WTC11 (cell line): ENCODE results near the gene ECHS1. TPM values are rescaled to one million over a fixed set of nuclear protein-coding genes. Genes with fewer than 3 reads are reported as not detected.
"Not testable (repeated sequence)": the region's sequence is repeated elsewhere in the genome, so short reads cannot be mapped to it uniquely, and the experiment has no call there.

Experiments used
- ATAC-seq: fragments of 200-7000 bp; cut with Tn5 transposase; 2 replicates; pipeline ENCODE4 v1.10.0; 2021; ENCODE audit warnings: mild to moderate bottlenecking, moderate library complexity
- CTCF ChIA-PET: fragments of 300-600 bp; sonication (Branson Sonifier 250); formaldehyde crosslinking; loops from one replicate; lab custom pipeline; 2021; ENCODE audit warnings: antibody characterized with exemption; lab: Charles Lee
- POLR2A ChIA-PET: fragments of 350-600 bp; sonication (Branson Sonifier 250); formaldehyde crosslinking; loops from one replicate; lab custom pipeline; 2021; ENCODE audit warnings: antibody characterized with exemption; lab: Charles Lee
- DNase-seq: peaks from one replicate; pipeline ENCODE4 v3.0.0; 2021; ENCODE audit warnings: low spot score
- H3K27ac Mint-ChIP-seq: 2 replicates; pipeline ENCODE4 v1.8.0; 2021; ENCODE audit warnings: mixed read lengths
- H3K27me3 Mint-ChIP-seq: 2 replicates; pipeline ENCODE4 v1.8.0; 2021; ENCODE audit warnings: low read depth, mild to moderate bottlenecking, moderate library complexity, mixed read lengths
- H3K36me3 Mint-ChIP-seq: 2 replicates; pipeline ENCODE4 v1.8.0; 2021; ENCODE audit warnings: mixed read lengths
- H3K4me1 Mint-ChIP-seq: 2 replicates; pipeline ENCODE4 v1.8.0; 2022; ENCODE audit warnings: mixed read lengths
- H3K4me3 Mint-ChIP-seq: 2 replicates; pipeline ENCODE4 v1.8.0; 2021; ENCODE audit warnings: mild to moderate bottlenecking, moderate library complexity, mixed read lengths
- H3K9me3 Mint-ChIP-seq: 2 replicates; pipeline ENCODE4 v1.8.0; 2021; ENCODE audit warnings: mixed read lengths
- ATF2 ChIP-seq: sonication (generic); formaldehyde crosslinking; IDR thresholded peaks from 2 replicates; pipeline ENCODE4 v1.8.1; 2022; ENCODE audit warnings: low read depth, missing genetic modification reagents, borderline replicate concordance
- E2F4 ChIP-seq: sonication (generic); formaldehyde crosslinking; IDR thresholded peaks from 2 replicates; pipeline ENCODE4 v1.8.1; 2022; ENCODE audit warnings: low read depth, mild to moderate bottlenecking, moderate library complexity, missing genetic modification reagents, borderline replicate concordance
- IRF2 ChIP-seq: sonication (generic); formaldehyde crosslinking; IDR thresholded peaks from 2 replicates; pipeline ENCODE4 v1.8.0; 2022; ENCODE audit warnings: low read depth, missing genetic modification reagents, borderline replicate concordance
- JUN ChIP-seq: sonication (generic); formaldehyde crosslinking; IDR thresholded peaks from 2 replicates; pipeline ENCODE4 v1.8.0; 2023; ENCODE audit warnings: mild to moderate bottlenecking, missing genetic modification reagents
- MLX ChIP-seq: sonication (generic); formaldehyde crosslinking; IDR thresholded peaks from 2 replicates; pipeline ENCODE4 v1.8.1; 2023; ENCODE audit warnings: mild to moderate bottlenecking, missing genetic modification reagents, moderate library complexity
- NFE2L1 ChIP-seq: sonication (generic); formaldehyde crosslinking; IDR thresholded peaks from 2 replicates; pipeline ENCODE4 v1.8.1; 2023; ENCODE audit warnings: missing genetic modification reagents
- NFYB ChIP-seq: sonication (generic); formaldehyde crosslinking; conservative IDR thresholded peaks from 2 replicates; pipeline ENCODE4 v1.8.0; 2022; ENCODE audit warnings: low read depth, missing genetic modification reagents
- SP1 ChIP-seq: sonication (generic); formaldehyde crosslinking; conservative IDR thresholded peaks from 2 replicates; pipeline ENCODE4 v1.8.1; 2022; ENCODE audit warnings: missing genetic modification reagents
- STAT6 ChIP-seq: sonication (generic); formaldehyde crosslinking; conservative IDR thresholded peaks from 2 replicates; pipeline ENCODE4 v1.8.1; 2023; ENCODE audit warnings: mild to moderate bottlenecking, low read depth, missing genetic modification reagents, moderate library complexity
- TEAD4 ChIP-seq: sonication (generic); formaldehyde crosslinking; IDR thresholded peaks from 2 replicates; pipeline ENCODE4 v1.8.0; 2022; ENCODE audit warnings: mild to moderate bottlenecking, missing genetic modification reagents
- USF1 ChIP-seq: sonication (generic); formaldehyde crosslinking; IDR thresholded peaks from 2 replicates; pipeline ENCODE4 v1.8.0; 2022; ENCODE audit warnings: mild to moderate bottlenecking, missing genetic modification reagents
- USF2 ChIP-seq: sonication (generic); formaldehyde crosslinking; IDR thresholded peaks from 2 replicates; pipeline ENCODE4 v1.8.1; 2023; ENCODE audit warnings: mild to moderate bottlenecking, missing genetic modification reagents, moderate library complexity
- ZBTB43 ChIP-seq: sonication (generic); formaldehyde crosslinking; IDR thresholded peaks from 2 replicates; pipeline ENCODE4 v1.8.1; 2023; ENCODE audit warnings: mild to moderate bottlenecking, missing genetic modification reagents
- ZNF317 ChIP-seq: sonication (generic); formaldehyde crosslinking; IDR thresholded peaks from 2 replicates; pipeline ENCODE4 v1.8.1; 2023; ENCODE audit warnings: low read depth, mild to moderate bottlenecking, moderate library complexity, missing genetic modification reagents, borderline replicate concordance
- total RNA-seq: library from RNA; stranded (reverse); gene quantifications from 3 replicates; pipeline ENCODE4 v1.2.3, GENCODE V29; 2021

ECHS1 gene
- total RNA-seq, 1 experiment from 2014 or later: 84.1 TPM

- TF ChIP-seq ATF2 (CRISPR knock-in tag): no peak
Observed at GRCh38 chr10:133324198-133324792, 48.9 kb downstream of the ECHS1 start (continued).

- CTCF ChIA-PET, ATAC-seq, H3K4me3 Mint-ChIP-seq, H3K4me1 Mint-ChIP-seq, DNase-seq, H3K36me3 Mint-ChIP-seq, H3K27ac Mint-ChIP-seq, H3K9me3 Mint-ChIP-seq, POLR2A ChIA-PET: not testable (repeated sequence)
- H3K27me3 Mint-ChIP-seq: peaks cover 48% of the 10 kb centered on the region
Observed at GRCh38 chr10:133322064-133322709, 51.0 kb downstream of the ECHS1 start.

- H3K27ac Mint-ChIP-seq, ATAC-seq, POLR2A ChIA-PET, DNase-seq, CTCF ChIA-PET, H3K4me3 Mint-ChIP-seq, H3K4me1 Mint-ChIP-seq, H3K9me3 Mint-ChIP-seq, H3K36me3 Mint-ChIP-seq: not testable (repeated sequence)
- peak; percentile 32; the same call in 1 of the 2 replicates for TF ChIP-seq NFYB (CRISPR knock-in tag)
- H3K27me3 Mint-ChIP-seq: peaks cover 35% of the 10 kb centered on the region
Observed at GRCh38 chr10:133320852-133321422, 52.2 kb downstream of the ECHS1 start.

GRCh38 chr10:133318494-133319127, 54.5 kb downstream of the ECHS1 start:
- Mint-ChIP-seq H3K27me3 (peaks cover 26% of the 10 kb centered on the region), H3K4me1 (0 out of 2 replicates have a peak, but pooled peaks cover 3% of the 10 kb centered on the region), H3K9me3 (peaks cover 8% of the 10 kb centered on the region), H3K36me3 (0 out of 2 replicates have a peak, but pooled peaks cover 2% of the 10 kb centered on the region), H3K4me3 (peak overlapping the region; percentile 58), H3K27ac (no peak overlapping the region)
- ATAC-seq (peak; percentile 98), DNase-seq (peak; percentile 86)
- ChIA-PET POLR2A (no interaction called here), CTCF (interaction anchor here (0.6 to 2.5 kb wide), 4 partner anchors 11 to 1011 kb away, joined by 3 to 20 read pairs (median 7); partner anchors contain the start of gene STK32C)
- peak; percentile 76; the same call in 1 of the 2 replicates for TF ChIP-seq ZBTB43 (CRISPR knock-in tag)
- TF ChIP-seq IRF2 (CRISPR knock-in tag): no peak
- TF ChIP-seq TEAD4 (CRISPR knock-in tag): no peak
- no peak for TF ChIP-seq STAT6 (CRISPR knock-in tag)
- TF ChIP-seq USF2 (CRISPR knock-in tag): no peak
- no peak for TF ChIP-seq ZNF317 (CRISPR knock-in tag)
- TF ChIP-seq SP1 (CRISPR knock-in tag): peak; percentile 68; the same call in 1 of the 2 replicates
- TF ChIP-seq NFYB (CRISPR knock-in tag): no peak
- no peak for TF ChIP-seq JUN
- no peak for TF ChIP-seq MLX
- no peak for TF ChIP-seq E2F4 (CRISPR knock-in tag)
- no peak; the same call in 1 of the 2 replicates for TF ChIP-seq NFE2L1 (CRISPR knock-in tag)
- no peak for TF ChIP-seq USF1
